Measurements from ENCODE around the gene TEX10. TPM values are rescaled to one million over a fixed set of nuclear protein-coding genes. Genes with fewer than 3 reads are reported as not detected.

Gene TEX10
- total RNA-seq, 2 experiments from 2014 or later = 35.0 to 35.3 TPM

DNA sequence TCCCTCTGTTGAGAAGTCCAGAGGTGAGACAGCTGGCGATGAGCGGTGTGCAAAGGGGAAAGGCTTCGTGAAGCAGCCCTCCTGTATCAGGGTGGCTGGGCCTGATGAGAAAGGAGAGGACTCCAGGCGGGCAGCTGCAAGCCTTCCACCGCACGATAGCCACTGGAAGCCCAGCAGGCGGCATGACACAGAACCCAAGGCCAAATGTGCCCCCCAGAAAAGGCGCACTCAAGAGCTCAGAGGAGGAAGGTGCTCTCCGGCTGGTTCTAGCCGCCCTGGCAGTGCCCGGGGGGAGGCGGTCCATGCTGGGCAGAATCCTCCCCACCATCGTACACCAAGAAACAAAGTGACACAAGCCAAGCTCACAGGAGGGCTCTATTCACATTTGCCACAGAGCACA, 60.3 kb downstream of the TEX10 start:
- ChIA-PET CTCF (no interaction called here), POLR2A (no interaction called here)

DNA sequence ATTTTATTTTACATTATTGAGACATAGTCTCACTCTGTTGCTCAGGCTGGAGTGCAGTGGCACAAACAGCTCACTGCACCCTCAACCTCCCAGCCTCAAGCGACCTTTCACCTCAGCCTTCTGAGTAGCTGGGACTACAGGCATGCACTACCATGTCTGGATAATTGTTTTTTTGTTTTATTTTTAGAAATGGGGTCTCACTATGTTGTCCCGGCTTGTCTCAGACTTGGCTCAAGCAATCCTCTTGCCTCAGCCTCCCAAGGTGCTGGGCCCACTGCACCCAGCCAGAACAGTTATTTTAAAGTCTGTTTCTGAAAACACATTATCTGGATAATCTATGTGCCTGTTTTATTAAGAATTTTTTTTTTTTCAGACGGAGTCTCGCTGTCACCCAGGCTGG, 62.0 kb downstream of the TEX10 start:
- POLR2A ChIA-PET = no interaction called here
- CTCF ChIA-PET = interaction anchor here (0.6 to 1.4 kb wide), 2 partner anchors 9 to 15 kb away, joined by 3 to 4 read pairs; no protein-coding TSS in a partner anchor

DNA sequence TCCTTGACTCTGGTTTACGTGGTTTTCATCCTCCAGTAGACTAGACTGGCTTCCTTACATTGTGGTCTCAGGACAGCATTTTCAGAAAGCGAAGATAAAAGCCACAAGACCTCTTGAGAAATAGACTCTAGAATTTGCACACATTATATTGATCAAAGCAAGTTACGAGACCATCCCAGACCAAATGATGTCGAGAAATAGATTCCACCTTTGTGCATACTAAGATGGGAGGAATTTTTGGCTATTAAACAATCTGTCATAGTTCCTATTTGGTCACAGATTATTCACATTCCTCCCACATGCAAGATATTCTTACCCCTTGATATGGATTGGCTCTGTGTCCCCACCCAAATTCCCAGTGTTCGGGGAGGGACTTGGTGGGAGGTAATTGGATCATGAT, 65.6 kb downstream of the TEX10 start:
- ChIA-PET POLR2A (no interaction called here), CTCF (no interaction called here)

DNA sequence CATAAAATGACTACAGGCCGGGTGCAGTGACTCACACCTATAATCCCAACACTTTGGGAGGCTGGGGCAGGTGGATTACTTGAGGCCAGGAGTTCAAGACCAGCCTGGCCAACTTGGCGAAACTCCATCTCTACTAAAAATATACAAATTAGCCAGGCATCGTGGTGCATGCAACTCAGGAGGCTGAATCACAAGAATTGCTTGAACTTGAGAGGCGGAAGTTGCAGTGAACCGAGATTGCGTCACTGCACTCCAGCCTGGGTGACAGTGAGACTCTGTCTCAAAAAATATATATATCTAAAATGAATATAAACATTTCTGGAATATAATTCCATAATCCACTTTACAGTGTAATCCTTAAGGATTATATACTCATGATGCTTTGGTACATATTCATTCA, 66.5 kb downstream of the TEX10 start:
- POLR2A ChIA-PET = no interaction called here

DNA sequence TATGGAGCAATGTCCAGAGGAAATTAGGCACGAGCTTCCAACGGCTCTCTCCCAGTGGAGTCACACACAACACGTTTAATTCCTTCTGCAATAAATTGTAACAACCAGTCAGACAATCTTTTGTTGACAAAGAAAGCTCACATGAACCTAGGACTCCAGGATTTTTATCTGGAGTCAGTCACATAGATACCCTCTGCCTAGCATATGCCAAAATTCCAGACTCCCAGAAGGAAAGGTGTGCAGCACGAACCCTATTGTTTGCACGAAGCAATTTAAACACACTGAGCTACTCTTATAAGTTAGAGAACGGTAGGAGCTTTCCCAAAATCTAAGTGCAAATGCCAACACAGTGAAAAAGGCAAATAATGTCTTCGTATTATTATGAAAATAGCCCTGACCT, 67.1 kb downstream of the TEX10 start:
- ChIA-PET POLR2A (no interaction called here), CTCF (interaction anchor here (1.2 kb wide), 1 partner anchor 69 kb away, joined by 3 read pairs; no protein-coding TSS in a partner anchor)

More for the DNA sequence above, 66.5 kb downstream of the TEX10 start:
- CTCF ChIA-PET = interaction anchor here (1.2 kb wide), 1 partner anchor 70 kb away, joined by 3 read pairs; no protein-coding TSS in a partner anchor

DNA sequence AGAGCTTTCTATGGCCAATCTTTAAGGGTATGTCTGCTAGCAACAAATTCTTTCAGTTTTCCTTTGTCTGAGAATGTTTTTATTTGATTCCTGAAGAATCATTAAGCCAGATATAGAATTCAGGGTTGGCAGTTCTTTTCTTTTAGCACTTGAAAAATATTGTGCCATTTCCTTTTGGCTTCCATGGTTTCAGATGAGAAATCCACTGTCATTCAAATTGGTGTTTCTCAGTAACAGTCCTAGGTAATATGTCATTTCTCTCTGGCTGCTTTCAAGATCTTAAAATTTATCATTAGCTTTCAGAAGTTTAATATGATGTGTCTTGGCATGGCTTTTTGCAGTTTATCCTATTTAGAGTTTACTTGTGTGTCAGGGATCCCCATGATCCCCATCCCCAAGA, 67.7 kb downstream of the TEX10 start:
- POLR2A ChIA-PET = no interaction called here
- CTCF ChIA-PET = interaction anchor here (1.2 kb wide), 1 partner anchor 69 kb away, joined by 3 read pairs; no protein-coding TSS in a partner anchor

DNA sequence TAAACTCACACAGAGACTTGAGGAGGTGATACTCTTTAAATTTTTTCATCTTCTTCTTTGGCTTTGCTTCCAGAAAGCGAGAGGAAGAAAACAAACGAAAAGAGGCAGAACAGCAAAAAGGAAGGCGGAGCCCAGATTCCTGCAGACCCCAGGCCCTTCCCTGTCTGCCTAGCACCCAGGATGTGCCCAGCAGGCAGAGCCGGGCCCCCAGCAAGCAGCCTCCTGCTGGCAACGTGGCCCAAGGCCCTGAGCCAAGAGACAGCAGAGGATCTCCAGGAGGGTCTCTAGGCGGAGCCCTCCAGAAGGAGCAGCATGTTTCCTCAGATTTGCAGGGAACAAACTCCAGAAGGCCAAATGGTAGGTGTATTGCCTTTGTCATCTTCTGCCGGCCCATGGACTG, 68.5 kb downstream of the TEX10 start:
- POLR2A ChIA-PET = no interaction called here

DNA sequence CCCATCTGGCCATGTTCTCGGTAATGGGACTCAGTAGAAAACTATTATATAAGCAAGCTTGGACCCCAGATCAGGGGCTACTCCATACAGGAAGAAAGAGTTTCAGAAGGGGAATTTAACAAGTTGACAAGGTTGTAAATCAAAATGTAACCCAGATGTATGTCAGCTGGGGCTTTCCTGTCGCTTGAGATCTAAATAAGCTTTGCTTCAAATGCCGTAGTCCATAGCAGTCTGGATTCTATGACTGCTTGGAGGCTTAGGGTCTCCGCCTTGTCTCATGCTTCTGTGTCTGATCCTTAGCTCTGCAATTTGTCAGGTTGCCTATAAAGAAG, 70.4 kb downstream of the TEX10 start:
- ChIA-PET CTCF (no interaction called here), POLR2A (no interaction called here)

More for the DNA sequence above, 68.5 kb downstream of the TEX10 start:
- CTCF ChIA-PET = no interaction called here

DNA sequence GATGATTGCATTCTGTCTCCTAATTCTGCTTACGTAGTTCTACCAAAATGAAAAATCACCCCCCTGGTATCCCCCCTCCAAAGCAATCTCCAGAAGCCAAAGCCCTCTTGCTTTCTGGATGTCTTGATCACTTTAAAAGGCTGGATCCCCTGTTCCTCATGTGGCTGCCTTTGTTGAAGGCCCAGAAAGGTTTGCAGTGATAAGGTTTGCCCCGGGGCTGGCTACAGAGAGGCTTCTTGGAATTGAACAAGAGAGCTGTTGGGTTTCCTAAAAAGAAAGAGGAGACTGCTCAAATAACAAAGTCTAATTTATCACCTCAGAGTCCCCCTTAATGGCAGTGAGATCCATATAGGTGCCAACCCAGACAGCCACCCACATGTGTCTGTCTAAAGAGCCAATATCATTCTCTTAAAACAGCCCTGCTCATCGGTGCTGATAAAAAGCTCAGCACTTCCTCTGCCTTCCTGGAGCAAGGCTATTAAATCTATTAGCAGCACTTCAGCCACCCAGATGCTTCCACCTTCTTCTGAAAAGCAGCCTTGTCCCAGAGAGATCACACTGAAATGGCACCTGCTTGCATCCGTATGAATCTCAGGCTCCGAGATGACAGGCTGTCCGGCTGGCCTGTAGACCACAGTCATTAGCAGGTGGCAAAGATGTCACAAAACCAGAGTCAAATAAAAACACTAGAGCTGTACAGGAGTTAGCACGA, 70.9 kb downstream of the TEX10 start:
- ChIA-PET POLR2A (no interaction called here), CTCF (interaction anchor here (0.6 kb wide), 1 partner anchor 141 kb away, joined by 3 read pairs; no protein-coding TSS in a partner anchor)

DNA sequence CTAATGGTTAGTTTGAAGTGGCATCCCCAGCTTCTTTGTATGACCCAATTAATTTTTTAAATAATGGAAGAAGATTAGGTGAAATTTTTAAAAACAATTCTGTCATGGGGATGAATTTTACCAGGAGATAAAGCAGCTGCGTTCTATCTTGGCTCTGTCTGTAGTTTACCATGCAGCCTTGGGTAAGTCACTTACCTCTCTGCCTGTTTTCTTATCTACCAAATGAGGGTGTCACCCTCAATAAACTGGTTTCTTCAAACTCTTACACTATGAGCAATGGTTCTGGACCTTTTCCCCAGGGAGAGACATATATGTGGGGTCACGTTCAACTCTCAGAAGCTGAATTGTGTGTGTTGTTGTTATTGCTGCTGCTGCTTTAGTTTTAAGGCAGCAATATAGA, 71.7 kb downstream of the TEX10 start:
- CTCF ChIA-PET = no interaction called here

DNA sequence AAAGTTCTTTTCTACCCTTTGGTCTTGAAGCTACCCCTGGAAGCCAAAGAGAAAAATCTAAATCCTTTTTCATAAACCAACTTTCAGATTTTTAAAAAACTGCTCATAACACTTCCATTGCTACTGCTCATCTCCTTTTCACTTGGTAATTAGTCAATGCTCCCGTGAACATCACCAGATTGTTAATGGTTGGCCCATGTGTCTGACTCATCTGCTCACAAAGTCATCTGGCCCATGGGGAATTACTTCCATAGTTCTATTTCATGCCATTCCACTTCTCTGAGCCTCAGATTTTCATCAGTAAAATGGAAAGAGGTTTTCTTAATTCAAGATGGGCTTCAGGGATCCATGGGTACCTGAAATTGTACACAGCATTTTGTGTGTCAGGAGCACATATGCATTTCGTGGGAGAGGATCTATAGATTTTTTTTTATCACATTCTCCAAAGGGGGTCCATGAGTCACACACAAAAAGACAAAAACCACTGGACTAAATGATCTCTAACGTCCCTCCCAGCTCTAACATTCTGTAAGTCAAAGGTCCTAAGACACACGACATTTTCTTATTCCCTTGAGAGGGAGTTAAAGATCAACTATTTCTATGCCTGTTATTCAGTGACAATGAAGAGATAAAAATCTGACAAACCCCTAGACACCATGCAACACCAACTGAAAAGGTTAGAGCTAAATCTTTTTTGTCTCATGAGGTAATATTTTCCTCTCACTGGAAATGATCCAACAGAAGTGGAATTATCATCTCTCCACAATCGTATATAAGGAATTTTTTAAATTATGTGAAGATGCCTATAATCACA, 75.4 kb downstream of the TEX10 start:
- POLR2A ChIA-PET = no interaction called here
- CTCF ChIA-PET = interaction anchor here (1.3 kb wide), 1 partner anchor 54 kb away, joined by 4 read pairs; no protein-coding TSS in a partner anchor

More for the DNA sequence above, 71.7 kb downstream of the TEX10 start:
- POLR2A ChIA-PET = no interaction called here

DNA sequence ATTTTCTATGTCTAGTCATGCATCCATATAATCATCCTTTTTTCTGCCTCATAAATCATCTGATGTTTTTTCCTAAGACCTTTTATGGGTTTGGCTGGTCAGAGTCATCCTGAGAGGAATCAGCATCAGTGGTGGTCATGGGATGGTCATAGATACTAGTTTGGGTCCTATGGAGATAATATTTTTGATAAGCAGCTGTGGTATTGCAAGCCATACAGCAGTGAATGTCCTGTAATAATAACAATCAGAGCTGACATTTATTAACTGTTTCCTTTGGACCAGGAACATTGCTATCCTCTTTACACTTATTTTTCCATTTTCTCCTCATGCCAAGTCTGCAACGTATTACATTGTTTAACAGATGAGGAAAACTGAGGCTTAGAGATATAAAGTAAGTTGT, 83.1 kb downstream of the TEX10 start:
- POLR2A ChIA-PET = no interaction called here
- CTCF ChIA-PET = no interaction called here

DNA sequence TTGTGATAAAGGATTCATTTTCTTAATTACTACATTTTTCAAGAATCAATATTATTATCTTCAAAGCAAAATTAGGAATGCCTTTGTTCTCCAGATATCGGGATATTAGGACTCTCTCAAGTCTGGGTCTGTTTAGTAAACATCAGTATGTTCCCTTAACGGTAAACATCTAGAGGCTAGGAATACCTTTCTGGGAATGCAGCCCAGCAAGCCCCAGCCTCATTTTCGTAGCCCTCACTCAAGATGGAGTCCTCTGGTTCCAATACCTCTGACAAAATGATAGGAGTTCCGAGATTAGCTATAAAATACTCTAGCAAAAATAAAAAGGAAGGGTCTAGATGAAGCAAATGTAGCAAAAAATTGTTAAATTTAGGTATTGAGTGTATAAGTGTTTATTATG, 84.5 kb downstream of the TEX10 start:
- ChIA-PET POLR2A (no interaction called here), CTCF (no interaction called here)

DNA sequence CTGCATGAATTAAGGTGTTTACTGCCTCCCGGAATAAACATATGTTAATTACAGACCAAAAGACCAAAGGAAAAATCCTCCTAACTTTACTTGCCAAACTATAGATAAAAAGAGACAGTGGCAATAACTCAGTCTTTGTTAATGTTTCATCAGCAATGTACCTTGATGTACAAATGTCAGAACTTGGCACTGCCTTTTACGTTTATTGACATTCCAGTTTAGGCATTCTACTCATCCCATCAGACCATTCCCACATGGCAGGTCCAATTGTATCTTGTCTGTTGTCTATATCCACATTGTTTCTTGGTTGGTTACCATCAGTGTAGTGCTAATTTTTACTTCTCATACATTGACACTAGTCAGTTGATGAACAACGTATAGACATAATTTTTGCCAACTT, 85.5 kb downstream of the TEX10 start:
- ChIA-PET CTCF (no interaction called here), POLR2A (no interaction called here)

Other genes with a start within 250 kb of the TEX10 start
- 10 to 100 TPM; 19.9 to 21.5 TPM for gene MSANTD3, start 74.2 kb upstream of the TEX10 start, total RNA-seq
- under 1 TPM; 0.19 to 0.36 TPM for gene TMEFF1, start 120.2 kb upstream of the TEX10 start, total RNA-seq
- gene CAVIN4, start 225.1 kb upstream of the TEX10 start, total RNA-seq = under 1 TPM; 0.17 to 0.21 TPM

All from activated CD8-positive, alpha-beta memory T cell treated with anti-CD3 and anti-CD28 coated beads for 36 hours (primary cell).